ENCODE data around the gene ARG1.

ARG1 gene

GRCh38 chr6:131581523-131581922 is 8.5 kb downstream of the ARG1 start:
- DNase-seq (ENCODE audit: low read depth in 2 of 3, low spot score in 1 of 3), result no peak

DNA sequence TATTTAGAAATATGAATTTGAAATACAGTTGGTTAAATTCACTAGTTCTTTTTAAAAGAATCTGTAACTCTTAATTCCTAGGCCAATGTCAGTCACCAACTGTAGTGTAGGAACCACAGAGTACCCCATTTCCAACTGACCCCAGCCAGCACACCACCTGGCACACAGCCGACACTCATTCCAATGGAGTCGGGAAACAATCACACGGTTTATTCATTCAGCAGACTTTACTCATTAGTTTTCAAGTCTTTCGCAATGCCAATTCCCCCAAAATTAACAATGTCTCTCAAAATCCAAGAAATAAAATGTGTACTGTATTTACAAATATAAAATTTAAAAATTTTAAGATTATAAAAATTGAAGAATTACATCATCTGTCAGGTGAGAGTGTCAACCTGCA is 13.5 kb downstream of the ARG1 start:
- no peak for DNase-seq (ENCODE audit: low read depth in 2 of 3, low spot score in 1 of 3)

DNA sequence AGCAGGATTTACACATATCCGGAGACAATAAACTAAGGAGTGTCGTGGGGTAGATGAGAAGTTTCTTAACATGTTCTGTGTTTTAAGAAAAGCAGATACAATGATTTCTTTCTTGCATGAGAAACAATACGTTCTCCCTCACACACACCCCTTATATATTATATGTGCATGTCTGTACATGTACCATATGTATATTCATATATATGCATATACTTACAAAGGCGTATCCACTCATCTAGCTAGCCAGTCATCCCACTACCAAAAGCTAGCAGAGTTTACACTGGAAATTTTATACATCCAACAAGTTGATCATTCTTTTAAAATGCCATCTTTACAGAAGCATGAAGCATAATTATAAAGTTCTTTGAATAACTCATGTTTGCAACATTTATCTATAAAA is 14.9 kb downstream of the ARG1 start:
- no peak for DNase-seq (ENCODE audit: low read depth in 2 of 3, low spot score in 1 of 3)

DNA sequence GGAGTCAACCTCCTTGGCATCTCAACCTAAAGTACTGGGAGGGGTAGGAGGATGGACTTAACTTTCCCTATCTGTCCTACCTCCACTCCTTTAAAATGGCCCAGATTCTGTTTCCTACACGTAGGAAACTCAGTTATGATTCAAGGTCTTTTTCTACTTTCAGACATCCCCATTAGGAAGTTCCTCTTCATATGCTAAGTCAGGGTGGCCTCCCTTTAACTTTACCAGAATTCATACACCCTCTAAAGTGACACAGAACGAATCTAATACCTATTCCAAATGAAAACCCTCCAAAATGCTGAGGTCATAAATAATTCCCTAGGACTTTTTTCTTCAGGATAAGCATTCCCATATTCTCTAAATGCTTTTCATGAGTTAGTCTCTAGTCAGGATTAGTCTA is 15.6 kb downstream of the ARG1 start:
- no peak for DNase-seq (ENCODE audit: low read depth in 2 of 3, low spot score in 1 of 3)

DNA sequence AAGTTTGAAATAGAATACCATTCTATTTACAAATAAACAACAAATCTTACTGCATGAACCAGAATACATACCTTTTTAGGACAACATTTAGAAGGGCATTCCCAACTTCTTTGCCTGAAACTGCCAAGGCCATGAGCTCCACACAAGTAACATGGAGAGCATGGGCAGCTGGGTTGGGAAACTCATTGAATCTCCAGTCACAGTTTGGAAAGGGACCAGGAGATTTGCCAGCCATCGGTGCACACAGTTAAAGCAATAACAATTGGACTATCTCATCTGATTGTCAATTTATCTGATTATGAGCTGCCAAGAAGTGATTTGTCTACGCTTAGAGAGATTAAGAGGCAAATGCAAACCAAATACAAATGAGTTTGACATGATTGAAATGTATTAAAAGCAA is 19.9 kb downstream of the ARG1 start:
- no peak for DNase-seq (ENCODE audit: low read depth in 2 of 3, low spot score in 1 of 3)

DNA sequence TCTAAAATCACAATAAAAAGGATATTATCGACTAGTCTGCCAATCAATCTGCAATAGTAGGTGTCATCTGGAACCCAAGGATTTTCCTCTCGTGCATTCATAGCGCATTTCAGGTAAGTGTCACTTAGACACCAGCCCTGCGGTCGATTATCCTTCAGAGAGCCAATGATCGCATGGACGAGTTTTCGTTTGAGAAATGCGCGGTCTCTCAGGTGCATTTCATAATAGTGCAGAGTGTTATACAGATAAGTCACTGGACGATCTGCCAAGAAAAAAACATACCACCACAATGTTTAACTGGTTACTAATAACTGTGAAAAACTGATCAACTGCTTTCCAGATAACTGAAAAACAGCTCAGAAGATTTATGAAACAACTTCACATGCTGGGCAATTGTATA is 21.0 kb downstream of the ARG1 start:
- no peak for DNase-seq (ENCODE audit: low read depth in 2 of 3, low spot score in 1 of 3)

DNA sequence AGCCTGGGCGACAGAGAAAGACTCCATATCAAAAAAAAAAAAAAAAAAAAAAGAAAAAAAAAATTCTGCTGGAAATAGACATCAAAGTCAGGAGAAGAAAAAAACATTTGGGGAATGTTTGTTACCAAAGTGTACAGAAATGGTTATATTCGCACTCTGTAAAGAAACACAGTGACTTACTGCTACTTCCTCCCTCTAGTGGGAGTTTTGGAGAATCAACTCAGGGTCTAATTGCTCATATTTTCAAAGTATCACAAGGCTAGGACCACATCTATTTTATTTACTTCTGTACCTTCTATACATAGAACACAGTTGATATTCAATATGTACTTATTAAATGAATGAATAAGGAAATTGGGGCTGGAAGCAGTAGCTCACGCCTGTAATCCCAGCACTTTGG is 24.4 kb downstream of the ARG1 start:
- no peak for DNase-seq (ENCODE audit: low read depth in 2 of 3, low spot score in 1 of 3)

- no peak for DNase-seq (ENCODE audit: low read depth in 2 of 3, low spot score in 1 of 3)
These were observed 27.7 kb downstream of the ARG1 start for GRCh38 chr6:131600716-131601115.

- no peak for DNase-seq (ENCODE audit: low read depth in 2 of 3, low spot score in 1 of 3)
These were observed 29.8 kb downstream of the ARG1 start for GRCh38 chr6:131602781-131603312.

DNA sequence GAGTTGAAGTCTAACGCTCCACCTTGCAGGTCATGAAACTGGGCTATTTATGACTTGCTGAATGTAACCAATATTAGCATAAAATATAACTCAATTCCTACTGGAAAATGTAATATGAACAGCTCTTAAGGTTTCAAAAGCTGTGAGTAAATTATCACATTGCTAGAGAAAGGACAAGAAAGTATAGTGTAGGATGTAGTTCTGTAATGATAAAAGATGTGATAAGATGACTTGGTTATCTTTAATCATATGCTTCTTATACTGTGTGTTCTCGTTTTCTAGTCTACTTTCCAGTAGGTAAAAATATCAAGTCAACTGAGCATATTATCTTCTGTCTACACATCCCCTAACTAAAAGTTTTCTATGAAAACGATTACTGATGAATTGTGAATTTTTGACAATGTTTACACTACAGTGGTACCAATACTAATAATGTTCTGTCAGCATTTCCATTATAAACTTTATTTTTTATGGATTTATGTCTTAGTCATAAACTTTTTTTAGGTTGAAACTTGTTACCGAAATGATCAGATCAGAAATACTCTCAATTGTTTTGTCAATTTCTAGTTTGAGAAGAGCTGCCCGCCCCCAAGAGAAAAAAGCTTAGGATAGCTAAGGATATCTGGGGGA is 40.4 kb downstream of the ARG1 start:
- no peak for DNase-seq (ENCODE audit: low read depth in 2 of 3, low spot score in 1 of 3)

- no peak for DNase-seq (ENCODE audit: low read depth in 2 of 3, low spot score in 1 of 3)
These were observed 42.2 kb downstream of the ARG1 start for GRCh38 chr6:131615275-131615674.

GRCh38 chr6:131627724-131628682 is 55.0 kb downstream of the ARG1 start, which contains the start of gene MED23:
Gene MED23 (minus strand): TSS chr6:131628242. CDS start chr6:131628049, 193 bp downstream.
- DNase-seq (ENCODE audit: low read depth in 2 of 3, low spot score in 1 of 3), result peak; percentile 92 to 99 (median 92)

DNA sequence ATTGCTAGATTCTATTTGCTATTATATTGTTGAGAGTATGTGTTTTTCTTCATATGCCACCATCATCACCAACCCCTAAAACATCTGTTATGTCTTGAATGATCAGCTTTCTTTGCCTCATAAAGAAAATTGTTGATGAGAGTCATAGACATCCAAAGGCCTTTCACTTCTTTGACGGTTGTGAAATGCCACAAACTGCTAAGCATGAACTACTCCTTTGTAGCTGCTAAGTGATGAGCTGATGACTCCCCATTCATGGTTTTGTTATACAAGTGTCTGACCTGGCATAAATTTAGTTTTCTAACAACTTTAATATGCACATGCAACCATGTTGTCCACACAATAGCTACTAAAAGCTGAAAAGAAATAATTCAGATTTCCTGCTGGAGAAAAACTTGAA is 55.7 kb downstream of the ARG1 start:
- no peak for DNase-seq (ENCODE audit: low read depth in 2 of 3, low spot score in 1 of 3)

DNA sequence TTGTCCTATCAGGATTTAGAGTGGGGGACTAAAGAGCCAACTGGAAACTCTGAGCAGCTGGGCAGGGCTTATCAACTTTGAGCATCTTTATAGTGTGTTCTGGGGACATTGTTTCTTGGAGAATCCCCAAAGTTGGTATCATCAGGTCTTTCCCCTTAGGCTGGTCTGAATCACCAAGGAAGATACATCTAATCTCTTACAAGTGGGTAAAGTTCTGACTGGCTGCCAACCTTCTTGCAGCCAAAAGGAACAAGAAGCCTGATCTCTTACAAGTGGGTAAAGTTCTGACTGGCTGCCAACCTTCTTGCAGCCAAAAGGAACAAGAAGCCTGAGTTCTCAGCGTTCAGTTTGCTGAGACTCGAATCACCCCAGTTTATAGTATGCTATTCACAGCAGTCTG is 56.6 kb downstream of the ARG1 start:
- DNase-seq (ENCODE audit: low read depth in 2 of 3, low spot score in 1 of 3), result no peak

DNA sequence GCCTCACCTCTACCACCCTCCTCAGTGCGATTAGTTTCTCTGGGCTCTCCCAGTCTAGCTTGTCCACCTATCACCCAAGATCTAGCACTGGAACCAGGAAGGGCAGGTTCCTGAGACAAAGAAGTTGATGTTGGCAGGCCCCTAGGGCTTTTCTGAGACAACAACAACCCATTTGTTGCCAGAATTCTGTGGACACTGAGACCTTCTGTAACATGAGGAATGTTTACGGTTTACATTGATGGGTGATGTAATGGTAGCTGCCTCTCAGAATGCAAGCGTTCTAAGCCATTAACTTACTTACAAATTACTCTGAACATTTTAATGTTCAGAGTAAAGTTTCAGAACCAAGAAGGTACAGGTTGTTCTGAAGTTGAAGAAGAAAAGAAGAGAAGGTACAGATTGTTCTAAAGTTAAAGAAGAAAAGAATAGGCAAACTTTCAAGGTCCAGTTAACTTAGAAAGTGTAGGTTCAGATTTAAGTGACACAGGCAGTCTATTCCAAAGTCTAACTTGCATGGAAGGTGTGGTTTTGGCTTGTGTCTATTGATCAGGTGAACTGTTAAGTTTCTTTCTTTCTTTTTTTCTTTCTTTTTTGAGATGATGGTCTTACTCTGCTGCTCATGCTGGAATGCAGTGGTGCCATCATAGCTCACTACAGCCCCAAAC is 58.7 kb downstream of the ARG1 start:
- no peak for DNase-seq (ENCODE audit: low read depth in 2 of 3, low spot score in 1 of 3)
